ENCODE measurements around the gene OSBPL5.

Gene OSBPL5

DNA sequence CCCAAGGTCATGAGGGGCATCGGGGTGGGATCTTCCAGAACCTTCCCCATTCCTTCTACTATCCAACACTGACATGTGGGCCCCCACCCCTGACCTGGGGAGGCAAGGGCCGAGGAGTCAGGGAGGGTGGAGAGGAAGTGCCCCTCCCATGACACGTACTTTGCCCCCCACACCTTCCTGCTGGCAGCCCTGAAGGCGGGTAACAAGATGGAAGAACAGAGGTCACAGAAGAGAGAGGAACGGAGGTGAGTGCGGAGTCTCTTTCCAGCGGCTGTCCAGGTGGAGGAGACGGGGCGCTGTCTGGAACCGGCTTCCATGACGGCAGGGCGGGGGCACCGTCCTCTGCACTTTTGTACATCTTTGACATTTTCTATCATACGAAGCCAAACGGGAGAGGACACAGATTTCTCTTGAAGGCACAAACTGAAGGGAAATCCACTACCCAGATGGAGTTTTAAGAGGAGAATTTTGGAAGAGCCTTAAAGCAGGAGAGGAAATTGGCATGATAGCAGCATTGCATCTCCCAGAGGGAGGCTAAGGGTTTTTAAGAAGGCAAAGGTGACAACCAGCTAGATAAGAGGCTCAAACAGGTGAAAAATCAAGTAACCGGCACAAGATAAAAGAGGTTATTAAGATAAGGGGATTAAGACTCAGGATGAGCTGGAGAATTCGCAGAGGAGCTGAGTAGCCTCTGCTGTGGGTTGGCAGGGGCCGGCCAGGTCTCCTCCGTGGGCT, 16.7 kb downstream of the OSBPL5 start:
- no peak for DNase-seq

DNA sequence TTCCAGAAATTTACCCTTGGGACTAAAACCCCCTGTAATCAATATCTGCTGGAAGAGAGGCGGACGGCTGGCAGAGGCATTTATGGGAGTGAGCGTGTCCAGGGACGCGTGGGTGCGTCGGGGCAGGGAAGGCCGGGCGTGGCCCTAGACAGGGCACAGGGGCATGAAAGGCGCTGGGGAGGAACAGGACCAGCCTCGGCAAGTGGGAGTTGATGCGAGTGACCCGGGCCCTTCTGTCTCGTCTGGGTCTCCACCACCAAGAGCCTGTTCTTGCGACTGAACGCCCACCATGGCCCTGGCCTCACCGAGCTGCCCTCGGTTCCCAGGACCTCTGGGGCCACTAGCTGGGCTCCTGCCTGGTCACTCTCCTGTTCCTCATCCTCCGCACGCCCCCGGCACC, 17.5 kb downstream of the OSBPL5 start:
- no peak for DNase-seq

DNA sequence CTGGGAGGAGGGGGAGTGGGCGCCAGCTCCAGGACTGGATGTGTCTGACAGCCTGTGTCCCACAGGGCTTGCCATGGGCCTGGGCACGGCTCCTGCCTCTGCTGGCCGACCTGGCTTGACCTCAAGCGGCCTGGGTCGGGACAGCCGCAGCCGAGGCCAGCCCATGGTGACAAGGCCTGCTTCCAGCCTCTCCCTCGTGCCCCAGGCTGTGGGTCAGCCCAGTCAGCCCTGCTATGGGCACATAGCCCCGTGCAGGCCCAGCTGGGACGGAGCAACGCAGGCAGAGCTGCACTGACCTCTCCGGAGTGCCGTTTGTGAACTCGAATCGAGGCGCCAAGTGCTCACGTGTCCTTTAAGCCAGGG, 17.9 kb downstream of the OSBPL5 start:
- DNase-seq: no peak

DNA sequence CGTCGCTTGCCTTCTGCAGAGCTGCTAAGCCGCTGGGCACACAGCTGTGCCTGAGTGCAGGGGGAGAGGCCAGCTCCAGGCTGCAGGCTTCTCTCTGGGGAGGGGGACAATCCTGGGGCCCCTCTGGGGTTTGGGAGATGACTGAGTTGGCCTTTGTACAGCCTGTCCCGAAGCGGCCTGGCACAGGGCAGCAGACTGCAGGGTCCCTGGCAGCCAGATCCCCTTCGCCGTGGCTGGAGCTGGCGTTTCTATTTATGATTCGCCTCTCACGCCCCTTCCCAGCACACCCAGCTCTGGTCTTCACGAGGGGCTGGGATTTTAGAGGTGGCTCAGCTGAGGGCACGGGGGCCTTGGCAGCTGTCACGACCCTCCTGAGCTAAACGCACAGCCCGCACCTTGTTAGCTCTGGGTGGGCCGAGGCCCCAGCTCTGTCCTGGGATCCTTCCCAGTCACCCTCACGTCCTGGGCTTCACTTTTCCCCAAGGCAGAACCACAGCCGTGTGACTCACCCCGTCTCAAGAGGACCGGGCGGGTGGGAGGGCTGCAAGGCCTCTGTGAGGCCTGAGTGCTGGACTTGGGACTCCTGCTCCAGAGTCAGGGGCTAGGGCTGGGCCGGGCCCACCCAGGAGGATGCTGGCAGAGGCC, 18.4 kb downstream of the OSBPL5 start:
- no peak for DNase-seq

DNA sequence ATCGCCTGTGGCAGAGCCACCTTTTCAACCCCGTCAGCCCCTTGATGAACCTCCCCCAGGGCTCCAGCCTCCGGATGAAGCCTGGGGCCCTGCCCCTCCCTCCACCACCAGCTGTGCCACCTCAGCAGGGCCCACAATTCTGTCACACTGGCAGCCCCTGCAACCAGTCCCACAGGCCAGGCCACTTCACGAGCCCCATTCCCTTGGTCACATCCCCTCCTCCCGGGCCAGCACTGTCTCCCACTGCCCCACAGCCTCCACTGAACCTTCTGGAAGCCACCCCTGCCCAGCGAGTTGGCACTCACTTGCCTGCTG, 19.9 kb downstream of the OSBPL5 start:
- DNase-seq: no peak

DNA sequence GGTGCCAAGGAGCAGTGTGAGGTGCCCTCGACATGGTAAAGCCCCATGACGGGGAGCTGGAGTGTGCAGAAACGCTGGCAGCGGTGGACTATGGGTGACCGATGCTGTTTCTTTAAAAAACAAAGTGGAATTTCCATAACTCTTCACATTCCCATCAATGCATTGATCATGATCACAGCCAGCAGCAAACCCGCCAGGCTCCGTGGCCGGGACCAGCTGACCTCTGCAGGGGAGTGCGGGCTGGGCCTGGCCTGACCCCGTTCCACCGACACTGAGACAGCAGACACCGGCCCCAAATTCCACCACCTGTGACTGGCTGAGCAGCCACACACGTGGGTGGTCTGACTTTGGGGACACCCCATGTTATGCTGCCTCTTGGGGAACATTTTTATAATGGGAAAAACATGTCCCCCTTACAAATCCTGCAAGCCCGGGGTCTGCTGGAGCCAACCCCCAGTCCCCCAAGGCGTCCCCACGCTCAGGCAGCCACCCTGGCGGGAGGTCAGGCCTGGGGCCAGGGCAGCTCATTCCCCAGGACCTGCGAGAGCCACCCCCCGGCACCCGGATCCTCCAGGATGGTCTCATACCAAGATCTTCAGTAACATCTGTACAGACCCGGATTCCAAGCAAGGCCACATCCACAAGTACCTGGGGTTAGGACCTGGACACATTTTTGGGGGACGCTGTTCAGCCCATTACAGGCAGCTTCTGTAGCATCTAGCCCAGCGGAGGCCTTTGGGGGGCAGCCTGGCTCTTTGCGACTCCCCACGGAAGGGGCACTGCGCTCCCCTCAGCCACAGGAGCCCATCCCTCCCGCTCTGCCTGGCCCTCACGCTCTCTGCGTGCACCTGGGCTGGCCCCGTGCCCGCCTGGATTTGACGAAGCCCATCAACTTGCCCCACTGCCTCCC, 20.6 kb downstream of the OSBPL5 start:
- no peak for DNase-seq

DNA sequence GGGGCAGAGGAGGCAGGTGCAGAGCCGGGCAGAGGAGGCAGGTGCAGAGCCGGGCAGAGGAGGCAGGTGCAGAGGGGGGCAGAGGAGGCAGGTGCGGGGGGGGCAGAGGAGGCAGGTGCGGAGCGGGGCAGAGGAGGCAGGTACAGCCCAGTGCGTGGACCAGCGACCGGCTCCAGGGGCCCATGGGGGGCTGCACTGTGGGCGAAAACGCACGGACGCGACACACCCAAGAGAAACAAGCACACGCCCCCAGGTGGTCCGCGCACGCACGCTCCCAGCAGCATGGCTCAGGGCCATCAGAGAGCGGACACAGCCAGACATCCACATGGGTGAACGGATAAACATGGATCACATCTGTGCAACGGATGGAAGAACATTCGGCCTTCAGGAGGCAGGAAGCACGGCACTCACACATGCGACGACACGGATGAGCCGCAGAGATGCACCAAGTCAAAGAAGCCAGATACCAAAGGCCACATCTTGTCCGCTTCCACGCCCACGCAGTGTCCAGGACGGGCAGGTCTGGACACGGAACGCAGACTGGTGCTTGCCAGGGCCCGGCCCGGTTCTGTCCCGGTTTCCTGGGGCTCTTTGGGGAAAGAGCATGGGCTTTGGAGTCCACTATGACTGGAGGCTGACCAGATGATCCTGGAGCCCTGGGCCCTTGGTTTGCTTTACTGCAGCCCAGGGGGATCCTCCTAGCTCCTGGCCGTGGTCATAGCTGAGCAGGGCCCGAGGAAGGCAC, 21.8 kb downstream of the OSBPL5 start:
- DNase-seq: no peak

DNA sequence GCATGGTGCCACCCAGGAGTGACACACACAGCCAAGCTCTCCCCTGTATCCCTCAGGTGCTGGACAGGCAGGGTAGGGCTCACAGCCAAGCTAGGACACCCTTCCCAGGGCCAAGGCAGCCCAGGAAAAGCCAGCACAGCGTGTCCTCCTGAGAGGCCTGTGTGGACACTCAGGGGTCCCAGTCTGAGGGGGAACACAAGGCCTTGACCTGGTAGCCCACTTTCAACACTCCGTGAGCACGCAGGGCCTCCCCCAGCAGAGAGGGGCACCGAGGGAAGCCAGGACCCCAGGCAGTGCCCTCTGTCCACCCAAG, 24.9 kb downstream of the OSBPL5 start:
- DNase-seq: no peak

DNA sequence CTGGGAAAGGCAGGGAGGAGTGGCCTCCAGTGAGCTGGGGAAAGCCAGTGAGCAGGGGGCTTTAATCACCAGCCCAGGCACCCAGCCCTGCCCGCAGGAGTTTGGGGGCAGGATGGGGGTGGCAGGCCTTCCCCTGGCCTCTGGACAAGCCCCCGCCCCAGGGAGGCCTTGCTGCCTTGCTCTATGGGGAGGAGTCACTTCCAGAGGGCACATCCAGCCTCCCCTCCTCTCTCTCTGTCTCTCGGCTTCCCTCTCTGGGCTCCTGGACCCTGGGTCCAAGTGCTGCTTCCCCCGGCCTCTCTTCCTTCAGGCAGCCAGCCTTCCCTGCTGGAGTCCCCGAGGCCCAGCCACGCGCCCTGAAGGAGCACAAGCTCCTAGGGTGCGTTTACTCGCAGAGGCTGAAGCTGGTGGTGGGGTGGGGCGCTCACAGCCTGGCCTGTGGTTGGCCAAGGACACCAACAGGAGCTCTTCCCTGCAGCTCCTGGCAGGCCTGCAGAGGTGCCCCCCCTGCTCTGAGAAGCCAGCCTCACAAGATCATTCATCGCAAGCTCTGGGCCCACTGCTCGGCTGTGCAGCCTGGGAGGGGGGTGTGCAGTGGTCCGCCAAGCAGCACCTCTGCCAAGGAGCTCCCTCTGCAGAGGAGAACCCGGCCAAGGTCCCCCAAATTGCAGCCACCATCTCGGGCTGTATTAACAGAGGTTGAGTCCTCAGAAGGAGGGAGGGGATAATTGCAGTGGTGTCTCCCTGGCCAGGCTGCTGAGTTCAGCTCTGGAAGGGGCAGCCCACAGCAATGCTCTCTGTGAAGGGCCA, 25.4 kb downstream of the OSBPL5 start:
- no peak for DNase-seq

DNA sequence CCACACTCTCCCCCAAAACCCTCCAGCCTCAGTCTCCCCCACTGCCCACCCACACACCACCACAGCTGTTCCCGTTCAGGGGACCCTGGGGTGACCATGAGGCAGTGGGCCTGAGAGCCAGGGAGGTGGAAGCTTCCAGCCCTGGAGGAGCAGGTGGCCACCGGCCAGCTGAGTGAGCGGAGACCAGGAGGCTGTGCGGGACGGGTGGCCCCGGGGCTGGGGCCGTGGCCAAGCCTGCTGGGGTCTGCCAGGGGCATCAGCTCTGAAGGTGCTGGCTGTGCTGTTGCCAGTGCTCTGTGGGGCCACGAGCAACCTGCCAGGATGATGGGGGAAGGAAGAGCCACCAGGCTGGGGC, 26.0 kb downstream of the OSBPL5 start:
- DNase-seq: no peak

DNA sequence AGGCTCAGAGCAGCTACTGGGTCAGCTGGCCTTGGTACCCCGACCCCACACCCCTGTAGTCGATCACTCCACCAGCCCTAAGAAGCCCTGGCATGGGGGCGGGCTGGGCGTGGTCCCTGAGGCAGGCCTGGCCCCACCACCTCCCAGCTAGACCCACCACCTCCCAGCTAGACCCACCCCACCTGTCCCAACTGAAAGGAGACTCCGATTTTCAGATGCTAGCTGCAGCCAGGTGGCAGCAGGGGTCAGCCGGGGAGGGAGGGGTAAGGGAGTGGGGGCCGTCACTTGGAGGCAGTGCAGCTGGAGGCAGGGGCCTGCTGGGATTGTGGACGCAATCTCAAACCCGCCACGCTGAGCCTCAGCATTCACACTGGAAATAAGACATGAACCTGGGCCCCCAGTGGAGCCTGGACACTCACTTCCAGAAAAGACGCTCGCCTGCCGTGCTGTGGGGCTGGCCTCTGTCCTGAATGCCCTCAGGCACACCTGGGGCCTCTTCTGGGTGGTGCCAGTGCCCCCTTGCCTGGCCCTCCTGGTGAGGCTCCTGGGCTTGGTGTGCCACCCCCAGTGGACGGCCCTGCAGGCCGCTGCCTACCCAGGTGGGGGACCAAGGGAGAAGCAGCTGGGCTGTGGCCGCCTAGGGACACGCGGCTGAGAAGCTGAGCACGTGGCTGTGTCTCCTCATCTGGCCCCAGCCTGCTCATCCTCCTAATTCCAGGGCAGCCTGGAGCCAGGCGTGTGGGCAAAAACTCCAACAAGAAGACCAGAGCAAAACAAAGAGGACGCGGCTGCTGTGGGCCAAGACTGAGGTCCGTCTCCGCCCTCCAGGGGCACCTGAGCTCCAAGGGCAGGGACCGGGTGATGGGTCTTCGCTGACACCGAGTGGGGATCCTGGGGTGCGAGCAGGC, 26.7 kb downstream of the OSBPL5 start:
- DNase-seq: no peak

DNA sequence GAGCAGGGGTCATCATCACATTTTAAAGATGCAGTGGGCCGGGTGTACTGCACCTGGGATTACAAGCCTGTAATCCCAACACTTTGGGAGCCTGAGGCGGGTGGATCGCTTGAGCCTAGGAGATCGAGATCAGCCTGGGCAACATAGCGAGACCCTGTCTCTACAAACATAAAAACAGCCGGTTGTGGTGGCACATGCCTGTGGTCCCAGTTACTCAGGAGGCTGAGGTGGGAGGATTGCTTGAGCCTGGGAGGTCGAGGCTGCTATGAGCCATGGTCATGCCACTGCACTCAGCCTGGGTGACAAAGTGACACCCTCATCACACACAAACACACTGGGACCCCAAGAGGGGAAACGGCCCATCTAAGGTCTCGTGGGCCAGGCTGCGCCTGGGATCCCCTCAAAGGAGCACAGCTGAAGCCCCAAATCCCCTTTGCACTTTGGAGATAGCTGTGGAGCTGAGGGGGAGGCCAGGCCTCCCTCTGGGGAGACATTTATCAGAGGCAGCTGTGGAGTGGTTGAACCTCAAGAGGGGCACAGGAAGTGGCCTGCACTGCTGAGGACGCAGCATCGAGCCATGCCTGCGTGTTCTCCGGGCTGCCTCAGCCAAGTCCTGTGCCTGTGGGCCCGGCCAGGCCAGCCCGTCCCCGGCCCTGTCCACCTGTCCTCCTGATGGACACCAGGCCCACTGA, 27.5 kb downstream of the OSBPL5 start:
- no peak for DNase-seq

DNA sequence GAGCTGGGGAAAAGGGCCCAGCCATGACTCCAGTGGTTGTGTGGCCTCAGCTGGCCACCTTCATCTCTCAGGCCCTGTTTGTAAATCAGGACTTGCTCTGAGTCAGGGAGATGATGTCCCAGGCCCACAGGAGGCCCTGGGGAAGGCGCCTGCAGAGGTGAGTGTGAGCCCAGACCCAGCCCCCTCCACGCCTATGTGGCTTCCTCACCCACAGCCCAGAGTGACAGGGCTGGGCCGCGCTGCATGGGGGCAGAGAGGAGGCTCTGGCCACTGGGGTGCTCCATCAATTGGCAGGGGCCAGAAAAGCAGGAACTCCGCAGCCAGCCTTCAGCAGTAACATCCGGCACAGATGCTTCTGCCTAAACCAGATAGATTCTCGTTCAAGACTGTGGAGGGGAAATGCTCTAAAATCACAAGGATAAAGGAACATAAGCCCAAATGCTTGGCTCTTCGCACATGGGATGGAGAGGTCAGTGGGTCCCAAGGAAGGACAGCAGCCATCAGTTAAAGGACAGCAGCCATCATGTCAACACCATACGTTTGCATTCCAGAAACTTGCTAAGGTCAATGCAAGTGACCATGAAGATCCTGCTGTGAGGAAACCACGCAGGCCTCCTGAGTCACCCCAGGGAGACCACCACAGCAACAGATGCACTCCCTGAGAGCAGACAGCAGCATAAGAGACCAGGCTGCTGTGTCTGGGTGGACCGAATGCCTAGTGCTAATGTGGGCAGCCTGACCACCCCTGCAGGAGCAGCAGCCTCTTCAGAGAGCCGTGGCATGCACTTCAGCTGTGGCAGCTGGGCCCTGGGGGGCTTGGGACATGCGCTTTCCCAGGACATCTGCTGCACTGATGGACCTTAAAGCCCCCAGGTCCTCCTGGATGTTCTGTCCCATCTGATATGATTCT, 28.3 kb downstream of the OSBPL5 start:
- DNase-seq: peak; percentile 17 to 23

DNA sequence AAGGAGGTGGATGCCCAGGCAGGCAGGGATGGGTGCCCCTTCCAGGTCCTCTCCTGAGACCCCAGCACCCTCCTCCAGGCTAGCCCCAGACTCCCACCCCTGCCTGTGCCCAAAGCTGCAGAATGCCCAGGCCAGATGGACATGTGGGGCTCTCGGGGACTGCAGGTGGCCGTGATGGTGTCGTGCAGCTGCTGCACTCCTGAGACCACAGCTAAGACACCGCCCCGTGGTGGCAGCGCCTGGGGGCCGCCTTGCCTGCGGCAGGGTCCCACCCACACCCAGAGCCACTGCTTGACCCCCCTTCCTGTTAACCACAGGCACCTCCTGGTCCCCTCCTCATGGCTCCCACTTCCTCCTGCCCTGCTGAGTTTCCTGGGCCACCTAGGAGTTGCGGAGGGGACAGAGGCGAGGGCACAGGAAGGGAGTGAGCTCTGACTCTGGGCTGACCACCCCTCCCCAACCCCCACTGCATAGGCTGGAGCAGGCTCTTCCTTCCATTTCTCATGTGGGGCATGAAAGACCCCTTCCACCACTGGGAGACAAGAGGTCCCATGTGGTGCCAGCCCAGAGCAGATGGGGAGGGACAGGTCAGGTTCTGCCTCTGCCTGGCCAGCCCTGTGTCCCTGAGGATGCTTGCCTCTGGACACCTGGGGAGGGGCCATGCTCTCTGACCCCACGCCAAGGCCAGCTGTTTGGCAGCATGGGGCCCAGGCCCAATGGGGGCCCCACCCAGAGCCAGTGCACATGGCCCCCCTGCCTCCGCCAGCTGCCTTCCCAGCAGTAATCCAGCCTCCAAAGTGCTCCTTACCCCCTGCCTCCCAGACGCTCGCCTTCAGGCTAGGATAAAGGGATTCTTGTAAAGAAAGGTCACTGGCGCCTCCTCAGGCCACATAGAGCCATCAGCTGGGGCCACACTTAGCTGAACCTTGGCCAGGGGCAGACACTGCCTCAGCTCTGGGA, 29.3 kb downstream of the OSBPL5 start:
- DNase-seq: peak in 1 of 2 donors; percentile 30

DNA sequence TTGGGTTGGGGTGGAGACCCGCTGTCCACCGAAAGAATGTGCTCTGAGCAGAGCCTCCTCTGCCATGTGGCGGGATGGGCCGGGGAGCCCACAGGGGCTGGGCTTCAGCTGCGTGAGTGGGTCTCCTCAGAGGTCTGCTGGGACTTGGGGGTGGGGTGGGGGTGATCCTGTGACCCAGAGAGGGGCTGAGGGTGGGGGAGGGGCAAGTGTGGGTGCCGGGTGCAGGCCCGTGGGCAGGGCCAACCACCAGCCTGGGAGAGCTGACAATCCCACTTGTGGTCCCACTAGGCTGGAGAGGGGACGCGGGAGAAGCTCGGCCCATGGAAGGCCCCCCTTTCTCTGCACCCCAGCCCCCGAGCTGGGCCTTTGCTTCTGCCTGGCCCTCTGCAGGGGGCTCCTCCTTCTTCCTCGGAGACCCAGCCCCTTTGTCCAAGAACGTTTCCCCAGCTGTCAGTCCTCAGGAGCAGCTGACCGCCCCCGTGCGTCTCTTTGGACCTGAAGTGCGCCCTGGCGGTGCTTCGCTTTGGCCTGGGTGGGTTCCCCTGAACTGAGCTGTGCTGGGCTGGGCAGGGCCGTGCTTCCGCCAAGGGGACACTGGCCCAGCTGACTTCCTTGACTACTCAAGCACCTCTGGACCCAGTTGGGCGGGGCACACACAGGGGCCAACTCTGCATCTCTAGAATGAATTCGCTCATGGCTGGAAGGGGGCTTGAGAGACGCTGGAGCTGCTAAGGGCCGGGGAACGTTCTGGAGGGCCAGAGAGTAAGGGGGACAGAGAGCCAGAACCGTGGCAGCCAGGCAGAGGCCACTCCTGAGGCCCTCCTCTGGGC, 30.2 kb downstream of the OSBPL5 start:
- no peak for DNase-seq

DNA sequence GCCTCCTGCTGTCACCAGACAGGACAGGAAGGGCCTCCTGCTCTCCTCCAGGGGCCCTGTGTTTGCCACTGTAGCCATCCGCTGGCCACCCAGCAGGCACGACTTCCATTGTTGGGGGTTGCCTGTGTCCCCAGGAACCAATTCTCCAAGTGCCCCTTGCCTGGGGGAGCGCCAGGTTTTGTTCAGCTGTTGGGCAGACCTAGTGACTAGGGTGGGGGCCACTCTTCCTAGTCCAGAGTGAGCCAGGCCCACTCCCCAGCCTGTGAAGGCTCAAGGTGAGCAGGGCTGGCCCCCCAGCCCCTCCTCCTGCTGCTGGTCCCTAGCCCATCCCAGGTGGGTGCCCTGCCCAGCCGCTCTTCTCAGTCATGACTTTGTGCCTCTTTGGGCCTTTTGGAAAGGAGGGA, 30.9 kb downstream of the OSBPL5 start:
- no peak for DNase-seq
